Activated naive CD8-positive, alpha-beta T cell treated with anti-CD3 and anti-CD28 coated beads, Interleukin-2, amount 10 ng/mL, durations not matched to agents 7 days and 5 days (primary cell): ENCODE data around the gene DYNLT1. TPM values are rescaled to one million over a fixed set of nuclear protein-coding genes. Genes with fewer than 3 reads are reported as not detected.
"Not testable (repeated sequence)": the region's sequence is repeated elsewhere in the genome, so short reads cannot be mapped to it uniquely, and the experiment has no call there.

Experiments used
- ATAC-seq: fragments of 150-1000 bp; cut with Tn5 transposase; one replicate; pipeline ENCODE4 v1.10.0; 2021; ENCODE audit warnings: low read depth, moderate library complexity
- POLR2A ChIA-PET: fragments of 350-600 bp; sonication (Branson Sonifier 250); formaldehyde crosslinking; loops from one replicate; lab custom pipeline; 2021; ENCODE audit warnings: antibody characterized with exemption; lab: Charles Lee
- DNase-seq: peaks from one replicate; pipeline ENCODE4 v3.0.0; 2021
- H3K27ac Mint-ChIP-seq: one replicate; pipeline ENCODE4 v1.8.0; 2022; ENCODE audit warnings: mild to moderate bottlenecking, mixed read lengths
- H3K27me3 Mint-ChIP-seq: one replicate; pipeline ENCODE4 v1.8.0; 2022; ENCODE audit warnings: mild to moderate bottlenecking, moderate library complexity, mixed read lengths
- H3K36me3 Mint-ChIP-seq: one replicate; pipeline ENCODE4 v1.8.0; 2021; ENCODE audit warnings: mild to moderate bottlenecking, mixed read lengths
- H3K4me1 Mint-ChIP-seq: one replicate; pipeline ENCODE4 v1.8.0; 2021; ENCODE audit warnings: mixed read lengths
- H3K4me3 Mint-ChIP-seq: one replicate; pipeline ENCODE4 v1.8.0; 2022; ENCODE audit warnings: mild to moderate bottlenecking, moderate library complexity, mixed read lengths
- H3K9me3 Mint-ChIP-seq: one replicate; pipeline ENCODE4 v1.8.0; 2021; ENCODE audit warnings: mixed read lengths
- total RNA-seq, 2 experiments: library from RNA; stranded (reverse); gene quantifications; one replicate each; pipeline ENCODE4 v1.2.3, GENCODE V29; 2021

The DYNLT1 gene
- total RNA-seq, 2 experiments from 2014 or later, result 99.9 to 102 TPM

DNA sequence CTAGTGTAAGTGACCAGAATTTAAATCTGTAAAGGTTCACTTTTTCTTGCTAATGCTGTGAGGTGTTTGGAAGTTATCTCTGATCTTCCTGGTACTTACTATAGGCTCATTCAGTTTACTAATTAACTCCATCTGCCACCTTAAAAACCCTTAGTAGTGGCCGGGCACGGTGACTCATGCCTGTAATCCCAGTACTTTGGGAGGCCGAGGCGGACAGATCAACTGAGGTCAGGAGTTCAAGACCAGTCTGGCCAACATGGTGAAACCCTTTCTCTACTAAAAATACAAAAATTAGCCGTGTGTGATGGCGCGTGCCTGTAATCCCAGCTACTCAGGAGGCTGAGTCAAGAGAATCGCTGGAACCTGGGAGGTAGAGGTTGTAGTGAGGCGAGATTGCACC, 12.4 kb upstream of the DYNLT1 start:
- Mint-ChIP-seq H3K36me3 (peaks cover 33% of the 10 kb centered on the region), H3K4me1 (peaks cover 61% of the 10 kb centered on the region)
- H3K27ac Mint-ChIP-seq, ATAC-seq, H3K9me3 Mint-ChIP-seq, H3K4me3 Mint-ChIP-seq, POLR2A ChIA-PET, DNase-seq, H3K27me3 Mint-ChIP-seq: not testable (repeated sequence)

DNA sequence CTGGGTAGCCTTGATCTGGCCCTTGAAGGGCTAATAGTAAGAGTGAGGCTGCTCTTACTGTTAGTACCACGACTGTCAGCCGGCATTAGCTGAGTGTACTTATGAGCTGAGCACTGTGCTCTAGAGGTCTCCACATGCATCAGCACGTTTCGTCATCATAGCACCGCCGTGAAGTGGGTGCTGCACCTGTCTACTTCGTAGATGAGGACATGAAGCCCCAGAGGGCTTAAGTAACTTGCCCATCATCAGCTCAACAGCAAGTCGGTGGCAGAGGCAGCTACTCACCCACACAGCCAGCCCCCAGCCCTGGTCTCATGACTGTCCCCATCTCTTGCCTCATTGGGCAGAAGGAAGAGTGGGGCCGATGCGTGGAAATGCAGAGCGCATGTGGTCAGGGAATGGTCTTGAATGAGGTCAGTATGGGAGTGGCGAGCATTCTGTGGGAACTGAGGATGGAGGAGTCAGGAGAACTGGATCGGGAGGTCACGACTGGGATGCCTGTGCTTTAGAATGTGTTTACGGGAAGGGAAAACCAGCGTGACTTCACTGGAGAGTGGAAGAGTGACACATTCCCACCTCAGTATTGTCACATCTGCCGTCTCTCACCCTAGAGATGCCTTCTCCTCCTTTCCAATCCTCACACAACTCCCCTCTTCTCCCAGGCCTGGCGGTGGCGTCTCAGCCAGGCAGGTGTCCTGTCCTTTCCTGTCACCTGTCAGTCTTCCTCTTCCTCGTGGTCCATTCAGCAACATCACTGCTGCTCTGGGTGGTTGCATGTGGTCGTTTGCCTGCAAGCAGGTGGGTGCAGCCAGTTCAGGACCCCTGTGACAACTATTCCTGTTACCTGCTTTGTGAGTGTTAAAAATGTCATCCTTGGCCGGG, 11.3 kb upstream of the DYNLT1 start:
- H3K27me3 Mint-ChIP-seq, result no peaks in the 10 kb centered on the region
- peak overlapping the region; percentile 98 for H3K27ac Mint-ChIP-seq
- ATAC-seq (no peak), DNase-seq (no peak)
- peaks cover 62% of the 10 kb centered on the region for H3K4me1 Mint-ChIP-seq
- H3K9me3 Mint-ChIP-seq, result no peaks in the 10 kb centered on the region
- POLR2A ChIA-PET, result interaction anchor here (4.3 kb wide), 1 partner anchor 12 kb away, joined by 62 read pairs; the partner anchor contains the start of gene DYNLT1
- H3K36me3 Mint-ChIP-seq, result peaks cover 38% of the 10 kb centered on the region
- H3K4me3 Mint-ChIP-seq, result peak overlapping the region; percentile 84

DNA sequence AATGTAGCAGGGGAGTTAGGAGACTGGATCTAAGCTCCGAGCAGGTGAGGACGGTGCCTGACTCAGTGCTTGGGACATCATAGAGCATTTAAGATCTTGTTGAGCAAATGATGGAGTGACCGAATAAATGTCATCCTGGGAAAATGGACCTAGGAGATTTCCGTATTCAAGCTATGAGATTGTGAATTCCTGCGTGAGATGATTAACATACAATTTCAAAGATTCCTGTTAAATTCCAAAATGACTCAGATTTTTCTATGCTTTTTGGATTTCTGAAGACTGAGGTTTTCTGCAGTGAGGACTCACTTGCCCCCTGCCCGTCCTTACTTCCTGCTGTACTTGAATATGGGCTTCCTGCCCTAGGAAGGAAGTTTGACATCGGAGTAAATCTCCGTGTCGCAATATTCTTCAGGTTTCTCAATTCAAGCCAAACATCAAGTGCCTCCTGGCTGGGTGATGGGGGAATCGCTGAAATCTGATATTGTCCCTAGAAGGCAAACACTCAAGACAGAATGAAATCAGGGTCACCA, 10.5 kb upstream of the DYNLT1 start:
- H3K9me3 Mint-ChIP-seq, result no peaks in the 10 kb centered on the region
- peaks cover 56% of the 10 kb centered on the region for H3K4me1 Mint-ChIP-seq
- ATAC-seq (no peak), DNase-seq (no peak)
- H3K27ac Mint-ChIP-seq, result peak overlapping the region; percentile 98
- H3K4me3 Mint-ChIP-seq, result peak overlapping the region; percentile 84
- no peaks in the 10 kb centered on the region for H3K27me3 Mint-ChIP-seq
- H3K36me3 Mint-ChIP-seq, result peaks cover 38% of the 10 kb centered on the region
- POLR2A ChIA-PET, result interaction anchor here (4.3 kb wide), 1 partner anchor 11 kb away, joined by 62 read pairs; the partner anchor contains the start of gene DYNLT1

DNA sequence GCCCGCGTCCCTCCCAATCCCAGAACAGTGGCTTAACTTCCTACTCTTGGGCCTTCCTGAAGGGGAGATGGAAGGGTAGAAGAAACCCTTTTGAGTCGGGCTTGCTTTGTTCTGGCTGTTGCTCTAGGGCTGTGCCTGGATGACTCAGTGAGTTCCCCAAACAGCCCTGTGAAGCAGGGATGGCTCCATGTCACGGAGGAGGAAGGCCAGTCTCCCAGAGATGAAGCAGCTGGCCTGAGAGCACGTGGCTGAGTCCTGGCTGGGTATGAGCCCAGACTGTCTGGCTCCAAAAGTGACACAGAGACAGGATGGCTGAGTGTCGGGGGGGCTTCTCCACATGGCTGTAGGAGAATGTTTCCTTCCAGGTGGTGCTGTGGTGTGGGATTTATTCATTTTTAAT, 10.0 kb upstream of the DYNLT1 start:
- Mint-ChIP-seq H3K9me3 (no peaks in the 10 kb centered on the region), H3K27ac (peak overlapping the region; percentile 98), H3K4me1 (peaks cover 58% of the 10 kb centered on the region), H3K27me3 (no peaks in the 10 kb centered on the region), H3K36me3 (peaks cover 38% of the 10 kb centered on the region), H3K4me3 (peak overlapping the region; percentile 84)
- no peak for DNase-seq
- POLR2A ChIA-PET, result interaction anchor here (4.3 kb wide), 1 partner anchor 11 kb away, joined by 62 read pairs; the partner anchor contains the start of gene DYNLT1
- no peak for ATAC-seq

DNA sequence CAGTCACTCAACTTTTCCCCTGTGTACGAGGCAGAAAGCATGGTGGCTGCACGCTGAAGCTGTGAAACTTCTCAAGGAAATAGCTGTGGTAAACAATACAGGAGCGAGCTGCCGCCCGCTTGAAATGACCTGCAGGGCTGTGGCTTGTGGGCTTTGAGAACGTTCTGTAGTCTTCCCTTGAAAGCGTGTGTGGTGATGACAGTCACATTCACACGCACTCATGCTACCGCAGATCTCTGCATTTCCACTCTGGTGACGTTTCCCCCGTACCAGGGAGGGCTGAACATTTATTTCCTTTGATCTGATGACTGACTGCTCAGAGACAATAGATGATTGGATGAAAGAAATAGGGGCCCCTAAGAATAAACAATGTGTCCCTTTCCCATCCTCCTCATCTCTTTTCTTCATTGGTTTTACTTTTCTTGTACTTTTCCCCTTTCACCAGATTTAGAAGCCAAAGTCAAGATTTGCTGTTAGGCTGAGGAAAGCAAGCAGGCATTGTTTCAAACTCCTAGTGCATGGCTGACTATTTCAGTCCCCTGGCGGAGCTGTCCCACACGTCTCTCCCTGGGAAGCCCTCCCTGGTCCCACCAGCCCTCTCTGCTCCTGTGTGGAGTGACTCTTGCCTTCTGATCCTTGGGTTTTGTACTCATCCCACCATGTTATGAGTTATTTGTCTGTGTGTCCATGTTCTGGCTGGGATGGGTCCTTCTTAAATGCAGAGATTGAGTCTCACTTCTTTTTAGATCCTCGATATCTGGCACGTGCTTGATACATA, 9.2 kb upstream of the DYNLT1 start:
- H3K4me3 Mint-ChIP-seq, result peak overlapping the region; percentile 84
- no peaks in the 10 kb centered on the region for H3K9me3 Mint-ChIP-seq
- DNase-seq (peak; percentile 80), ATAC-seq (peak; percentile 72)
- H3K36me3 Mint-ChIP-seq, result peaks cover 38% of the 10 kb centered on the region
- peaks cover 63% of the 10 kb centered on the region for H3K4me1 Mint-ChIP-seq
- H3K27ac Mint-ChIP-seq, result peak overlapping the region; percentile 98
- POLR2A ChIA-PET, result interaction anchor here (0.8 to 4.3 kb wide), 8 partner anchors 10 to 390 kb away, joined by 3 to 62 read pairs (median 4); partner anchors contain the start of gene DYNLT1
- H3K27me3 Mint-ChIP-seq, result no peaks in the 10 kb centered on the region

DNA sequence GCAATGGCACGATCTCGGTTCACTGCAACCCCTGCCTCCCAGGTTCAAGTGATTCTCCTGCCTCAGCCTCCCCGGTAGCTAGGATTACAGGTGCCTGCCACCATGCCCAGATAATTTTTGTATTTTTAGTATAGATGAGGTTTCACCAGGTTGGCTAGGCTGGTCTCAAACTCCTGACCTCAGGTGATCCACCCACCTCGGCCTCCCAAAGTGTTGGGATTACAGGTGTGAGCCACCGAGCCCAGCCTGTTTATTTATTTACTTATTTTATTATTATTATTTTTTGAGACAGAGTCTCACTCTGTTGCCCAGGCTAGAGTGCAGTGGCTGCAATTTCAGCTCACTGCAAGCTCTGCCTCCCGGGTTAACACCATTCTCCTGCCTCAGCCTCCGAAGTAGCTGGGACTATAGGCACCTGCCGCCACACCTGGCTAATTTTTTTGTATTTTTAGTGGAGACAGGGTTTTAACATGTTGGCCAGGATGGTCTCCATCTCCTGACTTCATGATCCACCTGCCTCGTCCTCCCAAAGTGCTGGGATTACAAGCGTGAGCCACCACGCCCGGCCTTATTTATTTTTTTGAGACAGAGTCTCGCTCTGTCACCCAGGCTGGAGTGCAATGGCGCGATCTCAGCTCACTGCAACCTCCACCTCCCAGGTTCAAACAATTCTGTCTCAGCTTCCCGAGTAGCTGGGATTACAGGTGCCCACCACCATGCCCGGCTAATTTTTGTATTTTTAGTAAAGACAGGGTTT, 7.6 kb upstream of the DYNLT1 start:
- not testable (repeated sequence) for DNase-seq

DNA sequence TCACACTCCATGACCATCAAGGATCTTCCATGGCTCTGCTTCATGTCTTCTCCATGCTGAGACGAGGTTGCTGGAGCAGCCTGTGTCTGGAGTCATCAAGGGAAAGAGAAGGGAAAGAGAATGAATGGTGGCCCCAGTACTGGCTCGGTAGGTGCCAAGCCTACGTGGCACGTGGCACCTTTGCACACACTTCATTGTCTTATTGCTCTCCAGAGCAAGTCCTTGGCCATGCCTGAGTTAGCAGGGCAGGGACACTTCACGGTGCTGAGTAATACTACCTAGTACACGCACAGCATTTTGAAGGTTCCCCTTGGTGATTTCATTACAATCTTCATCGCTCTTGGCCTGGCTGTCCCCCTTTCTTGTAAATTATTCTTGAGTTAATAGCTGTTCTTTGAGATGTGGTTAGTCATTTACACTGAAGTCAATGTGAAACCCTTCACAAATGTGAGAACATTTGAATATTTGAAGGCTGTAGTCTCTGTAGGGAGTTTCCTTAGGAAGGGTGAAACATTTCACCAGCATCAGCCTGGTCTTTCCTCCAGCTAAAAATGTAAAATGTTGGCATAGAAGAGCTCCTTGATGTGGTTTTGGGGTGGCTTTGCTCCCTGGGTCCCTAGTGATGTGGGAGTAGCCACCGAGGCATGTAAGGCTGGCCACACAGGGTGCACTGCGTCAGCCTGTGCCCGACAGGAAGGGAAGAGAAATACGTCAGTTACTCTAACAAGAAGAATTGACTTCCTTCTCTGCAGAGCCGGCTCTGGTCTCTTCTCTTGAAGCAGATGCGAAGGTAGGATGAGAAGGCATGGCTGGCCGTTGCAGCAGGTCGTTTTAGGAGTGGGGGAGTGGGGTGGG, 5.0 kb upstream of the DYNLT1 start, which contains the start of gene SYTL3:
SYTL3 (plus strand) TSS at position 766 of the 855 bp plus-strand sequence. CDS start 13,215 bp downstream, outside the sequence.
- ATAC-seq, result peak; percentile 60
- no peaks in the 10 kb centered on the region for H3K9me3 Mint-ChIP-seq
- peak; percentile 73 for DNase-seq
- H3K36me3 Mint-ChIP-seq, result peaks cover 25% of the 10 kb centered on the region
- H3K4me3 Mint-ChIP-seq, result peak within 1 kb of the TSS; percentile 89
- peak within 1 kb of the TSS; percentile 99 for H3K27ac Mint-ChIP-seq
- H3K27me3 Mint-ChIP-seq, result no peaks in the 10 kb centered on the region
- POLR2A ChIA-PET, result interaction anchor here (0.8 to 1.7 kb wide), 3 partner anchors 10 to 20 kb away, joined by 3 to 5 read pairs (median 3); no protein-coding TSS in a partner anchor
- peaks cover 56% of the 10 kb centered on the region for H3K4me1 Mint-ChIP-seq

More for the DNA sequence above, 7.6 kb upstream of the DYNLT1 start:
- Mint-ChIP-seq H3K4me1 (peaks cover 64% of the 10 kb centered on the region), H3K27ac (peak overlapping the region; percentile 98), H3K36me3 (peaks cover 38% of the 10 kb centered on the region), H3K4me3 (peak overlapping the region; percentile 84)
- H3K9me3 Mint-ChIP-seq, ATAC-seq, H3K27me3 Mint-ChIP-seq: not testable (repeated sequence)
- POLR2A ChIA-PET, result interaction anchor here (0.6 to 4.3 kb wide), 4 partner anchors 8 to 391 kb away, joined by 3 to 62 read pairs (median 6); partner anchors contain the start of gene DYNLT1

DNA sequence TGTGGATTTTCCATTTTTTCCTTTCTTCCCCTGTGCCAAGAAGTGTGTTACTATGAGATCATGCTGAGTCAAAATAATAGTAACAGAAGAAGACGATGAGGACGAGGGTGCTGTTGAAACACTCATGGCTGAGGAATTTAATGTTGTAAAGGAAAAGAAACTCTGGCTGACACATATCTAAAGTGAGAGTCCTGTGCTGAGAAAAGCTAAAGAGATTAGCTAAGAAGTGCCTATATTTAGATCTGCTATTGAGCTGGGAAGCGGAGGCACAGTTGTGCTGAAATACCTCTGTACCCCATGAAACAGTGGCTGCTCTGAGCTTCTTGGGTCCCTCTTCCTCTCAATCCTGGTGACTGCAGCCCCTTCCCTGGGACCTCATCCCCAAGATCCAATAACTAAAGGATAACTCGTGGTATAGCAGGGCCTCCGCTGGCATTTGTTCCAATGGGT, 4.2 kb upstream of the DYNLT1 start:
- ATAC-seq (no peak), DNase-seq (no peak)
- POLR2A ChIA-PET, result no interaction called here
- Mint-ChIP-seq H3K27me3 (no peaks in the 10 kb centered on the region), H3K36me3 (peaks cover 21% of the 10 kb centered on the region), H3K4me1 (peaks cover 48% of the 10 kb centered on the region), H3K4me3 (peak overlapping the region; percentile 41), H3K9me3 (no peaks in the 10 kb centered on the region), H3K27ac (peak overlapping the region; percentile 99)

DNA sequence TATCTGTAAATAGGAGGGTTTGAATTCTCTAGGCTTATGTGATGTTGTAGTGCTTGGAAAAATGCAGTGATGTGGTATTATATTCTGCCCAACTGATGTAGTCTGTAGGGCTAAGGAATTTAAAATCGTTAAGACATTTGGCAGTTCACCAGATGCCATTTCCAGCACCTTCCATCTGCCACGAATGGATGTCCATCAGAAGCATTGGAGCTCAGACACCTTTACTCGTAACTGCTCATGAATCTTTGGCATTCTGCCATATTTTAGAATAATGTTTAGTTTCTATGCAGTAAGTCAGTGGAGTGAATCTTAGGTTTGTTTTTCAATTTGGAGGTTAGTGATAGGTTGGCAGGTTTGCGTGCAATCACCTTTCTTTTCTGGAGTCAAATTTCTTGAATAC, 3.0 kb upstream of the DYNLT1 start:
- Mint-ChIP-seq H3K9me3 (no peaks in the 10 kb centered on the region), H3K27ac (no peak overlapping the region), H3K4me1 (peaks cover 43% of the 10 kb centered on the region), H3K27me3 (no peaks in the 10 kb centered on the region), H3K36me3 (peaks cover 19% of the 10 kb centered on the region), H3K4me3 (no peak overlapping the region)
- no peak for DNase-seq
- POLR2A ChIA-PET, result no interaction called here
- ATAC-seq, result no peak

DNA sequence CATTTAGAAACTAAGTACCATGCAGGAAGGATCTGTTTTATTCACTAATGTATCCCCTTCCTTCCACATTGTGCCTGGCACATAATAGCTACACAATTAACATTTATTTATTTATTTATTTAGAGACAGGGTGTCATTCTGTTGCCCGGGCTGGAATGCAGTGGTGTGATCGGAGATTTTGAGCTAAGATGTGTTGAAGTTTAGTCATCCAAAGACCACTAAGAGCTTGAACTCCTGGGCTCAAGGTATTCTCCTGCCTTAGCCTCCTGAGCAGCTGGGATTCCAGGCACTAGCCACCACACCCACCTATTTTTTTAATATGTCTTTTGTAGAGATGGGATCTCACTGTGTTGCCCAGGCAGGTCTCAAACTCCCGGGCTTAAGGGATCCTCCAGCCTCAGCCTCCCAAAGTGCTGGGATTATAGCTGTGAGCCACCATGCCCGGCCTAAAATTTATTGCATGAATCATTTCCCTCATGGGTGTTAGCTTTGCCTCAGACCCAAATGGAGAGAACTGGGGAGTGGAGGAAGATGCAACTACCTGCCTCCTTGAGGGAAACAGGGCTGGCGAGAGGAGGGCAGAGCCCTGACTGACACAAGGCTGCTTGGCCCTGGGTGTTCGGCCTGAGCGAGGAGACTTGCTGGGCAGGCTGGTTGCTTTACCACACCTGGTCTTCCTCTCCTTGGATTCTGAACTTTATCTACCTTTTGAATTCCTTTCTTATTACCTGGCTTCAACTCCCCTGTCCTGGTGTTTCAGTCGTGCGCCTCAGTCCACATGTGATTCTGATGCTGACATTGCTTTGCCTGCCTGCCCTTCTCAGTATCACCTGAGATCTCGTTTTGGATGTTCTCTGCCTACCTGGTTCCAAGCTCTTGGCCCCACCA, 1.7 kb upstream of the DYNLT1 start:
- ATAC-seq, result no peak
- Mint-ChIP-seq H3K27ac (peak overlapping the region; percentile 85), H3K9me3 (no peaks in the 10 kb centered on the region), H3K4me1 (peaks cover 48% of the 10 kb centered on the region), H3K36me3 (peaks cover 25% of the 10 kb centered on the region), H3K27me3 (no peaks in the 10 kb centered on the region), H3K4me3 (peak overlapping the region; percentile 92)
- POLR2A ChIA-PET, result no interaction called here
- DNase-seq, result no peak
